IPS DF 6.9 (cell line): ENCODE measurements around the gene WWTR1.

ENCODE experiments used
- DNase-seq: peaks from one replicate; pipeline ENCODE4 v3.0.0-alpha.2; 2013; ENCODE audit warnings: low read depth, low spot score
- H3K27ac ChIP-seq: one replicate; pipeline ENCODE4 v1.5.1; 2013; ENCODE audit warnings: low read length, control low read depth
- H3K27me3 ChIP-seq: 2 replicates; pipeline ENCODE4 v1.6.1; 2013; ENCODE audit warnings: mild to moderate bottlenecking, low read length; ENCODE audit not compliant: control insufficient read depth, insufficient read depth
- H3K36me3 ChIP-seq: 2 replicates; pipeline ENCODE4 v1.6.1; 2013; ENCODE audit warnings: low read length; ENCODE audit not compliant: control insufficient read depth, insufficient read depth
- H3K4me1 ChIP-seq: 2 replicates; pipeline ENCODE4 v1.6.1; 2013; ENCODE audit warnings: low read length; ENCODE audit not compliant: control insufficient read depth, insufficient read depth
- H3K4me3 ChIP-seq: 2 replicates; pipeline ENCODE4 v1.5.1; 2013; ENCODE audit warnings: mild to moderate bottlenecking, low read length
- H3K9me3 ChIP-seq: 2 replicates; pipeline ENCODE4 v1.6.1; 2013; ENCODE audit warnings: low read length, inconsistent platforms; ENCODE audit not compliant: control insufficient read depth, insufficient read depth
- WGBS: extraction: QIAGEN DNeasy Blood & Tissue Kit; methylation state at CpG from one replicate; pipeline ENCODE4 v1.1.7; 2013; ENCODE audit warnings: mixed read lengths, missing lambda C conversion rate; ENCODE audit not compliant: insufficient read length, insufficient coverage; 5-methylcytosine and 5-hydroxymethylcytosine counted together

WWTR1 gene

GRCh38 chr3:149625795-149626194, 32.0 kb downstream of the WWTR1 start:
- no peaks in the 10 kb centered on the region for H3K27me3 ChIP-seq
- H3K27ac ChIP-seq = no peak overlapping the region
- no peak for DNase-seq
- 0 out of 2 replicates have a peak, but pooled peaks cover 2% of the 10 kb centered on the region for H3K4me1 ChIP-seq
- no peak overlapping the region for H3K4me3 ChIP-seq
- no CpG with 5 or more reads among the region's 4 CpGs for WGBS
- H3K9me3 ChIP-seq = no peaks in the 10 kb centered on the region
- H3K36me3 ChIP-seq = no peaks in the 10 kb centered on the region

- Histone ChIP-seq H3K27me3 (no peaks in the 10 kb centered on the region), H3K4me3 (no peak overlapping the region), H3K4me1 (peaks cover 1% of the 10 kb centered on the region), H3K9me3 (no peaks in the 10 kb centered on the region), H3K27ac (no peak overlapping the region), H3K36me3 (no peaks in the 10 kb centered on the region)
- no peak for DNase-seq
- WGBS = no CpG with 5 or more reads among the region's 6 CpGs
Observed at GRCh38 chr3:149623824-149624223, 34.0 kb downstream of the WWTR1 start.

GRCh38 chr3:149621218-149622005, 36.4 kb downstream of the WWTR1 start:
- Histone ChIP-seq H3K4me1 (peaks cover 4% of the 10 kb centered on the region), H3K27me3 (no peaks in the 10 kb centered on the region), H3K4me3 (no peak overlapping the region), H3K9me3 (no peaks in the 10 kb centered on the region), H3K36me3 (no peaks in the 10 kb centered on the region), H3K27ac (no peak overlapping the region)
- no CpG with 5 or more reads among the region's 5 CpGs for WGBS
- no peak for DNase-seq

DNA sequence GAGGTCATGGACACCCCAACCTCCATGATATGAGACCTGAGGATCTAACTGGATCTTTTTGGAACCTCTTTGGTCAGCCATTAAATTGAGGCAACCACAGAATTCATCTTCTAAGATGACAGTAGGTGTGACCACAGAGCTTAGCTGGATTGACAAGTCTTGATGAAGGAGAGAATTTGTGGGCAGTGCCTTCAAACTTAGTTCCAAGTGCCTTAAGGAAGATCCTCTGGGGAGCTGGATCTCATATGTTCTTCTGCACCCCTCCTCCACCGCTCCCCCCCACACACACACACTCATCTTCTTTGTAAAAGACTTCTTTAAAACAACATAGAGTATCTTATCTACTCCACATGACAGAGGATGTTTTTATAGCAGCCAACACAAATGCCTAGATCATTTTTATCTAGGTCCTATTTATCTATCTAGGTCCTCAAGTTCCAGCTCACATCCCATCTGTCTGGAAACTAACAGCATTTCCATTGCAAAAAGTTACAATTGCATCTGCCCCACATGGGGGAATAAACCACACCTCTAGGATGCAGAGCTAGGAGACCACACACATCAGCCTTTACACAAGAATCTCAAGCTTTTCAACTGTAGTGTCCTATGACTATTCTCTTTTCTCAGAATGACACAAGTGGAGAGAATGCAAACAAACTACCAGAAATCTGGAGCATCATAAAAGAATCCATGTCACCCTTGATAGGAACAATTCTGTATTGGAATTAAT, 37.4 kb downstream of the WWTR1 start:
- H3K36me3 ChIP-seq = no peaks in the 10 kb centered on the region
- H3K27me3 ChIP-seq = no peaks in the 10 kb centered on the region
- H3K4me1 ChIP-seq = peaks cover 4% of the 10 kb centered on the region
- no CpG with 5 or more reads among the region's 1 CpG for WGBS
- H3K9me3 ChIP-seq = no peaks in the 10 kb centered on the region
- DNase-seq = no peak
- no peak overlapping the region for H3K27ac ChIP-seq
- no peak overlapping the region for H3K4me3 ChIP-seq

DNA sequence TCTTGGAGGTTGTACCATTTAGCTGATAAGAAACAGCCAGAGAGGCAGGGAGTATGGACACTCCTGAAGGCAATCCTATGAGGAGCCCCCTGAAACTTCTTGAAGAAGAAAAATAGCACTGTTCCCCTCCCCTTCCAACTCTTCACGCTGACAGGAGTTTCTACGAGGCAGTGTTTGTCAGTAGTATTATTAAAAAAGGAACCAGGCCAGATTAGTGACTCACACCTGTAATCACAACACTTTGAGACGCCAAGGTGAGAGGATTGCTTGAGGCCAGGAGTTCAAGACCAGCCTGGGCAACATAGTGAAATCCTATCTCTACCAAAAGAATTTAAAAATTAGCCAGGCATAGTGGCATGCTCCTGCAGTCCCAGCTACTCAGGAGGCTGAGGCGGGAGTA, 38.7 kb downstream of the WWTR1 start:
- Histone ChIP-seq H3K9me3 (no peaks in the 10 kb centered on the region), H3K27me3 (no peaks in the 10 kb centered on the region), H3K4me1 (peaks cover 4% of the 10 kb centered on the region), H3K4me3 (no peak overlapping the region), H3K36me3 (no peaks in the 10 kb centered on the region), H3K27ac (no peak overlapping the region)
- WGBS = no CpG with 5 or more reads among the region's 4 CpGs
- DNase-seq = no peak

DNA sequence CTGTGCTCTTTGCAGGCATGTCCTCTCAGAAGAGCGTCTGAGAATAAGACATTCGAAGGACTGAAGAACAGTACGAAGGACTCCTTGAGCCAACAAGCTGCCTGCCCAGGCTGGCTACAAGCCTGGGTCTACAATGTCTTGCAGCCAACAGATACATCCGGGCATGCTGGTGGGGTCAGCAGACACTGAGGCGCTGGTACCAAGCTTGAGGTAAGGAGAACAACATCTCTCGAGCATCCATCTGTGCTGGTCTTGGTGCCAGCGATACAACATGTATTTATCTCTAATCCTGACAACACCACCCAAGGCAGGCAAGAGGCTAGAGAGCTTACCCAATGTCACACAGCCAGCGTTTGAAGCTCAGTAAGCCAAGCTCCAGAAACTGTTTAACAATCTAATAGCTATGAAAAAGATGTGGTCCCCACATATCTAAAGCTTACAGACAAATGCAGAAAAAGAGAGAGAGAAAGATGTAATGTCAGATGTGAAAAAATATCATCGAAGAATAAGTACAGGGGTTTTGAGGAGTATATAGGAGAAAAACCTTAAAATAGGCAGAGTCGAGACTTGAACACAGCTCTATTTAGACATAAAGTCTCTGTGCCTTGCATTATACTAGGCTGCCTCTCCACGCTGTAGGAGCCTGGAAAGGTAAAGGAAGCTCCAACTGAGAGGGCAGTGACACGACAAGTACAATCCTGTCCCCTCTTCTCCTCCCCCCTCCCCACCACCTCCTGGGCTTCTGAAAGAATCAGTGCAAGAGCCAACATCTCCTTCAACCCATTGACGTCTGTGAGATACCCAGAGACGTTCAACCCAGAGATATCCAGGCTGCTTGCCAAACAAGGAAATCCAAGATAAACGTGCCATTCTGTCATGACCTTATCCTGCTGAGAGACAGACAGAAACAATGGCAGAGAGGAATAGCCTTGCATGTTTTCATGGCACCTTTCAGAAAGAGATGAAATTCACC, 39.4 kb downstream of the WWTR1 start:
- no peaks in the 10 kb centered on the region for H3K9me3 ChIP-seq
- no peak overlapping the region for H3K4me3 ChIP-seq
- no CpG with 5 or more reads among the region's 15 CpGs for WGBS
- H3K36me3 ChIP-seq = no peaks in the 10 kb centered on the region
- H3K4me1 ChIP-seq = peaks cover 4% of the 10 kb centered on the region
- no peaks in the 10 kb centered on the region for H3K27me3 ChIP-seq
- no peak for DNase-seq
- no peak overlapping the region for H3K27ac ChIP-seq

DNA sequence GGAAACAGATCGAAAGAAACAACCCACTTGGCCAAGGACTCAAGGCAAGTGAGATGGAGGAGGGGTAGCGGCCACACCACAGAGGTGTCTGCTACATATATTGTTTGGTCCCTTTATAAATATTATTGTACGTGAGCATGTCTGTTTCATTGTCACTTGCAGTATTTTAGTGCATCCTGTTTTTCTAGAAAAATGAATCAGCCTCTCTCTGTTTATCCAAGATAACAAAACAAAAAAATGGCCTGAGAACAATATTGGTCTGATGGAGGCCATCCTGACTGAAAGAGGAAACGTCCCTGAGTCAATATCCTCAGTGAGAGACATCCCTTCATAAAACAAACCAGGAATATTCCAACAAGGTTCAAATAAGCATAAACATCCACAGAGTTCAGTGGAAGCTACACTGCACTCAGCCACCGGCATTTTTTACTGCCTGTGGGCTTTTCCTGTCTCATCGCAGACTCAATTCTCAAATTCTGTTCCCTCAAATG, 42.0 kb downstream of the WWTR1 start:
- no peaks in the 10 kb centered on the region for H3K36me3 ChIP-seq
- H3K4me3 ChIP-seq = no peak overlapping the region
- H3K4me1 ChIP-seq = peaks cover 4% of the 10 kb centered on the region
- no peaks in the 10 kb centered on the region for H3K9me3 ChIP-seq
- H3K27ac ChIP-seq = no peak overlapping the region
- DNase-seq = no peak
- no peaks in the 10 kb centered on the region for H3K27me3 ChIP-seq
- WGBS = no CpG with 5 or more reads among the region's 6 CpGs

- Histone ChIP-seq H3K27me3 (no peaks in the 10 kb centered on the region), H3K27ac (no peak overlapping the region), H3K4me3 (no peak overlapping the region), H3K4me1 (peaks cover 4% of the 10 kb centered on the region), H3K9me3 (no peaks in the 10 kb centered on the region), H3K36me3 (no peaks in the 10 kb centered on the region)
- no CpG with 5 or more reads among the region's 2 CpGs for WGBS
- no peak for DNase-seq
Observed at GRCh38 chr3:149613988-149614387, 43.8 kb downstream of the WWTR1 start.

DNA sequence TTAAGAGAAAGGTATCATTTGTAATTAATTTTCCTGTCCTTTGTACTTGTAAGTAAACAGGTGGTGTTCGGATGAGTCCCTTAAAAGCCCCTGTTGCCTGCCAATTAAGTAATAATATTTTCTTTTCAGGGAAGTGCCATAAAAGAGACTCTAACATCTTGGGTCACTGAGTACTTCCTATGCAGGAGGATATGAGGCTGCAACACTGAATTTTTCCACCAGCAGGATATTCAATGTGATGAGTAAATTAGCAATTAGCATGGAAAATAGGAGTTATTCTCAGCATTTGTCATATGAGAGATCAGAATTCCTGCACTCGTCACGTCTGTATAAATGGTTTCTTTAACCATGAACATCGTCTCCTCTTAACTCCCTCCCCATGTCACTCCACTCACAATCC, 45.4 kb downstream of the WWTR1 start:
- no peak for DNase-seq
- no peak overlapping the region for H3K4me3 ChIP-seq
- no peaks in the 10 kb centered on the region for H3K9me3 ChIP-seq
- no peaks in the 10 kb centered on the region for H3K27me3 ChIP-seq
- no peaks in the 10 kb centered on the region for H3K36me3 ChIP-seq
- no peak overlapping the region for H3K27ac ChIP-seq
- no CpG with 5 or more reads among the region's 4 CpGs for WGBS
- H3K4me1 ChIP-seq = no peaks in the 10 kb centered on the region

GRCh38 chr3:149611149-149611548, 46.7 kb downstream of the WWTR1 start:
- WGBS = no CpG with 5 or more reads among the region's 2 CpGs
- no peak overlapping the region for H3K4me3 ChIP-seq
- no peak overlapping the region for H3K27ac ChIP-seq
- H3K36me3 ChIP-seq = no peaks in the 10 kb centered on the region
- H3K9me3 ChIP-seq = no peaks in the 10 kb centered on the region
- no peaks in the 10 kb centered on the region for H3K27me3 ChIP-seq
- DNase-seq = no peak
- no peaks in the 10 kb centered on the region for H3K4me1 ChIP-seq
